T-helper 1 cell treated with Interleukin-12 subunit alpha and Interleukin-12 subunit beta and Interleukin-4 antibody, amounts not matched to agents 30 μg/mL and 1 μg/mL, for 36 hours (primary cell): Measurements from ENCODE around the gene CBX2.

Experiments
- H3K27ac Mint-ChIP-seq: one replicate; pipeline ENCODE4 v1.8.0; 2021; ENCODE audit warnings: mild to moderate bottlenecking, mixed read lengths
- H3K27me3 Mint-ChIP-seq: one replicate; pipeline ENCODE4 v1.8.0; 2021; ENCODE audit warnings: low read depth, mixed read lengths
- H3K36me3 Mint-ChIP-seq: one replicate; pipeline ENCODE4 v1.8.0; 2021; ENCODE audit warnings: low read depth, mixed read lengths
- H3K4me1 Mint-ChIP-seq: one replicate; pipeline ENCODE4 v1.8.0; 2021; ENCODE audit warnings: low read depth, mixed read lengths
- H3K4me3 Mint-ChIP-seq: one replicate; pipeline ENCODE4 v1.8.0; 2021; ENCODE audit warnings: mild to moderate bottlenecking, moderate library complexity, mixed read lengths
- H3K9me3 Mint-ChIP-seq: one replicate; pipeline ENCODE4 v1.8.0; 2021; ENCODE audit warnings: mixed read lengths

CBX2 gene

DNA sequence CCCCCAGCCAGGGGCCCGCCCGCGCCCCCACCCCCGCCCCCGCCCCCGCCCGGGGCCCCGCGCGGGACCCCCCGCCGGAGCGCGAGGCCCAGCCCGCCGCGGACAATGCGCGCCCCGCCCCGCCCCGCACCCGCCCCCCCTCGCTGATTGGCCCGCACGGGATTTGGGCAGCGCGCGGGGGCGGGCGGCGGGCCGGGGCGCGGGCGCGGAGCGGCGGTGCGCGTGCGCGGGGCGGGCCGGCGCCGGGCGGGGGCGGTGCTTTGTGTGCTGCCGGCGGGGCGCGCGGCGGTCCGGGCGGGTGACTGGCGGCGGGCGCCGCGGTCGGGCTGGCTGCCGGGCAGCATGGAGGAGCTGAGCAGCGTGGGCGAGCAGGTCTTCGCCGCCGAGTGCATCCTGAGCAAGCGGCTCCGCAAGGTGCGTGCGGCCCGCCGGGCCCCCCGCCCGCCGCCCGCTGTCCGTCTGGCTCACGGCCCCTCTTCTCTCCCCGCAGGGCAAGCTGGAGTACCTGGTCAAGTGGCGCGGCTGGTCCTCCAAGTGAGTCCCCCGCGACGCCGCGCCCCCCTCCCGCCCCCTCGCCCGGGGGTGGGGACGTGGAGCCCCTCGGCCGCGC is at the start of gene CBX2:
Gene CBX2, plus strand, starts transcription at position 255 of the 610 bp plus-strand sequence. Its CDS starts 88 bp downstream, at position 343.
- no peaks in the 10 kb centered on the region for H3K9me3 Mint-ChIP-seq
- no peaks in the 10 kb centered on the region for H3K36me3 Mint-ChIP-seq
- H3K4me1 Mint-ChIP-seq = peaks cover 16% of the 10 kb centered on the region
- H3K27me3 Mint-ChIP-seq = peaks cover 74% of the 10 kb centered on the region
- peak within 1 kb of the TSS; percentile 79 for H3K4me3 Mint-ChIP-seq
- H3K27ac Mint-ChIP-seq = peak within 1 kb of the TSS; percentile 66

DNA sequence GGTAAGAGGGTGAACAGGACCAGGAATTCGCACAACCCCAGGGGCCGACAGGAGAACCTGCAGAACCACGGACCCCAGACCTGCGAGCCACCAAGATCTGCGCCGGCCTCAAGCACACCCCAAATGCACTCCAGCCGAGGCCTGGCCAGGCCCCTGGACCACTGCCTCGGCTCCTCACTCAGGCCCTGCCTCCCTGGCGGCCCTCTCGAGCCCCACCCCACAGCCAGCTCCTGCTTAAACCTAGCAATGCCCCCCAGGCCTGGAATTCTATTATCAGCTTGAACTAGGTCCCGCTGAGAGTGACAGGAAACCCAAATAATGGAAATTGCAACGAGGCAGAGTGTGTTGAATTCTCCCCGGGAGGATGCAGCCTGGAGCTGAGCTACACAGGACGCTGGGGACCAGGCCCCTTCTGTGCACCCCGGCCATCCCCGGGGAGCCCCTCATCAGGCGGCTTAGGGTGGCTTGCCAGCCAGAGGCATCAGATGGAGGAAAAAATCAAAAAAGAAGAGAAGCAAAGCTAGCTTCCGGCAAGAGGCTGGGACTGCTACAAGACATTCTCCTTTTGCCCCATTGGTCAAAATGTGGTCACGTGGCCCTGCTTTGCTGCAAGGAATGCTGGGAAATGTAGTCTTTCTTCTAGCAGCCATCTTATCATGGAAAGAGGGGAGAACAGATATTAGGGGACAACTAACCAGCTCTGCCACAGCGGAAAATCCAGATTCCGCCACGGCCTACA is 49.6 kb upstream of the CBX2 start:
- H3K27me3 Mint-ChIP-seq = no peaks in the 10 kb centered on the region
- peak overlapping the region; percentile 49 for H3K4me3 Mint-ChIP-seq
- H3K4me1 Mint-ChIP-seq = peaks cover 13% of the 10 kb centered on the region
- peak overlapping the region; percentile 52 for H3K27ac Mint-ChIP-seq
- H3K36me3 Mint-ChIP-seq = no peaks in the 10 kb centered on the region
- H3K9me3 Mint-ChIP-seq = no peaks in the 10 kb centered on the region

DNA sequence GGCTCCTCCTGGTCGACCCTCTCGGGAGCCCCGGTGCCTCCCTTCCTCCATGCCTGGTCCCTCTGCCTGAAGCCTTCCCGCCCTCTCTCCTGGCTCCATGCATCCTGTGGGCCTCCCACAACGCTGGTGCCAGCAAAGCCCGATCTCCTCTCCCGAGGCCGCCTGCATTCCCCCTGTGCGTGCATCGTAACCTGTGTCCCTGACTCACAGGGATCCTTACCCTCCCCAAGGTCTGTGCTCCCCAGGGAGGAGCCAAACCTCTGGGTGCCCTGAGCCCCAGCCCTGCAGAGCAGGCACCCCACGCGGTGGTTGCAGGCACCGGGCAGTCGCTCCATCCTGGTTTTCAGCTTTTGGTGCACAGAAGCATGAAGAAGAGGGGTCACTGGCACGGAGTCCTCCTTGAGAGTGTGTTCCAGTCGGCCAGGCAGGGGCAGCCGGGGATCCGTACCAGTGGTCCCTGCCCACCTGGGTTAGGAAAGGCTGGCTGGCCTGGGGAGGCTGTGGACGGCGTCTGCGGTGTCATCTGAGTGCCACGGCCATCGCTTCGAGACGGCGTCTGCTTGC is 49.0 kb upstream of the CBX2 start:
- Mint-ChIP-seq H3K9me3 (no peaks in the 10 kb centered on the region), H3K4me1 (peaks cover 14% of the 10 kb centered on the region), H3K4me3 (no peak overlapping the region), H3K27ac (no peak overlapping the region), H3K27me3 (no peaks in the 10 kb centered on the region), H3K36me3 (no peaks in the 10 kb centered on the region)

DNA sequence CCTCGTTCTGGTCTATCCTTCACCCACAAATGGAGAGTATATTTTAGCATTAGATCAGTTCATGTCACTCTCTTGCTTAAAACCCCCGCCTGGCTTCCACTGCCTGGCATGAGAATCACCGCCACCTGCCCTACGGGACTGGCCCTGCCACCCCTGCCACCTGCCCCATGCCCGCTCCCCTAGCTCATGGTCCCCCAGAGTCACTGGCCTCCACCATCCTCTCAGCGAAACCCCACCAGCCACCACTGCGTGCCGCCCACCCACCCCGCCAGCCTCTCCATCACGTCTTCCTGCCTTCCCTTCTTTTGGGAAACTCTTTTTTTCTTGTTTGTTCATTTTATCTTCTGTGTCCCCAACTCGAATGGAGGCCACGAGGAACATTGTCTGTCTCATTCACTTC is 48.2 kb upstream of the CBX2 start:
- Mint-ChIP-seq H3K36me3 (no peaks in the 10 kb centered on the region), H3K4me3 (no peak overlapping the region), H3K27ac (no peak overlapping the region)

DNA sequence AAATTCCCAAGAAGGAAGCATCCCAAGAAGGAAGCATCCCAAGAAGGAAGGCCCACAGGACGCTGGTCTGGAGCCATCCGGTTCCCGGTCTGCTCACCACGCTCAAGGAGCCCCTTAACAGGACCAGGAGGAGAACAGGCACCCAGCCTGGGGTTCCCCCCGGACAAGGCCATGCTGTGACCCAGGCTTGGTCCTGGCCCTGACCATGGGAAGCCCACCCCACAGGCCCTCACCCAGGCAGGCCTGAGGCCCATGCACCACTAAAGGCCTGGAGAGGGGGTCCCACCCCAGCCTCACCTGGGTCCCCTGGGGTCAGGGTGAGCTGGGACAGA is 47.5 kb upstream of the CBX2 start:
- Mint-ChIP-seq H3K27ac (no peak overlapping the region), H3K27me3 (no peaks in the 10 kb centered on the region), H3K4me3 (no peak overlapping the region), H3K9me3 (no peaks in the 10 kb centered on the region), H3K36me3 (no peaks in the 10 kb centered on the region), H3K4me1 (peaks cover 14% of the 10 kb centered on the region)

More for the DNA sequence above, 48.2 kb upstream of the CBX2 start:
- Mint-ChIP-seq H3K4me1 (peaks cover 14% of the 10 kb centered on the region), H3K9me3 (no peaks in the 10 kb centered on the region), H3K27me3 (no peaks in the 10 kb centered on the region)

DNA sequence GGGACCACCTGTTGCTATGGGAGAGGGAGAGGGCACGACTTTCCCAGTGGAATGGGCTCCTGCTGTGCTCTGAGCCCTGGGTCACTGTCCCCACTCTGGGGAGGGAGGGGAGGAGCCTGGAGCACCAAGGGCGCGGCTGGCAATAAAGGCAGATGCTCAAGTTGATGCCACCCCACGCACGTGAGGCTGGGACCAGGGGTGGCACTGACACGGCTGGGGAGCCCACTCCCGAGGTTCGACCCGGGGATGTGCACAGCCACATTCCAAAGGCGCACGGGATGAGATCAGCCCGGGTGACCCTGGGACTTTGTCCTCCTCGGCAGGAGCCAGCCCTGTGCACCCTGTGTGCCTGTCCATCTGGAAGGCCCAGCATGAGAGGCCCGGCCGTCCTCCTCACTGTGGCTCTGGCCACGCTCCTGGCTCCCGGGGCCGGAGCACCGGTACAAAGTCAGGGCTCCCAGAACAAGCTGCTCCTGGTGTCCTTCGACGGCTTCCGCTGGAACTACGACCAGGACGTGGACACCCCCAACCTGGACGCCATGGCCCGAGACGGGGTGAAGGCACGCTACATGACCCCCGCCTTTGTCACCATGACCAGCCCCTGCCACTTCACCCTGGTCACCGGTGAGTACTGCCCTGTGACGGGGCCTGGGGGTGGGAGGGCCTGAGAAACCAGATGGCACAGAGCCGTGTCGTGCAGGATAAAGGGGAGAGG is 47.0 kb upstream of the CBX2 start, which contains the start of gene ENPP7:
Gene ENPP7, plus strand, starts transcription at position 175 of the 715 bp plus-strand sequence. Its CDS starts 197 bp downstream, at position 372.
- H3K27ac Mint-ChIP-seq = no peak within 1 kb of the TSS
- no peaks in the 10 kb centered on the region for H3K36me3 Mint-ChIP-seq
- H3K9me3 Mint-ChIP-seq = no peaks in the 10 kb centered on the region
- peaks cover 14% of the 10 kb centered on the region for H3K4me1 Mint-ChIP-seq
- H3K4me3 Mint-ChIP-seq = no peak within 1 kb of the TSS
- H3K27me3 Mint-ChIP-seq = no peaks in the 10 kb centered on the region

DNA sequence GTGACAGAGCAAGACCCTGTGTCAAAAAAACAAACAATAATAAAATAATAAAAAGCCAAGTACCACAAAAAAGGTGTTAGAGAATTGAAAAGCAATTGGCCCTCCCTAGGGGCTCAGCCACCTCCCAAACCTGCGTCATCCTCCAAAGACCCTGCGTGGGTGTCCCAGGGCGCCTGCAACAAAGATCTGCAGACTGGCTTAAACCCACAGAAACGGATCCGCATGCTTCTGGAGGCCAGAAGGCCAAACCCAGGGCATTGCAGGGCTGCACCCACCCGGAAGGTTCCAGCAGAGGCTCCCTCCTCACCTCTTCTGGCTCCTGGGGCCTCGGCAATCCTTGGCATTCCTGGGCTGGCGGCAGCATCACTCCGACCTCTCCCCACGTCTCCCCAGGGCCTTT is 45.7 kb upstream of the CBX2 start:
- no peaks in the 10 kb centered on the region for H3K9me3 Mint-ChIP-seq
- H3K4me3 Mint-ChIP-seq = peak overlapping the region; percentile 53
- peaks cover 14% of the 10 kb centered on the region for H3K4me1 Mint-ChIP-seq
- no peak overlapping the region for H3K27ac Mint-ChIP-seq
- H3K36me3 Mint-ChIP-seq = no peaks in the 10 kb centered on the region
- no peaks in the 10 kb centered on the region for H3K27me3 Mint-ChIP-seq

DNA sequence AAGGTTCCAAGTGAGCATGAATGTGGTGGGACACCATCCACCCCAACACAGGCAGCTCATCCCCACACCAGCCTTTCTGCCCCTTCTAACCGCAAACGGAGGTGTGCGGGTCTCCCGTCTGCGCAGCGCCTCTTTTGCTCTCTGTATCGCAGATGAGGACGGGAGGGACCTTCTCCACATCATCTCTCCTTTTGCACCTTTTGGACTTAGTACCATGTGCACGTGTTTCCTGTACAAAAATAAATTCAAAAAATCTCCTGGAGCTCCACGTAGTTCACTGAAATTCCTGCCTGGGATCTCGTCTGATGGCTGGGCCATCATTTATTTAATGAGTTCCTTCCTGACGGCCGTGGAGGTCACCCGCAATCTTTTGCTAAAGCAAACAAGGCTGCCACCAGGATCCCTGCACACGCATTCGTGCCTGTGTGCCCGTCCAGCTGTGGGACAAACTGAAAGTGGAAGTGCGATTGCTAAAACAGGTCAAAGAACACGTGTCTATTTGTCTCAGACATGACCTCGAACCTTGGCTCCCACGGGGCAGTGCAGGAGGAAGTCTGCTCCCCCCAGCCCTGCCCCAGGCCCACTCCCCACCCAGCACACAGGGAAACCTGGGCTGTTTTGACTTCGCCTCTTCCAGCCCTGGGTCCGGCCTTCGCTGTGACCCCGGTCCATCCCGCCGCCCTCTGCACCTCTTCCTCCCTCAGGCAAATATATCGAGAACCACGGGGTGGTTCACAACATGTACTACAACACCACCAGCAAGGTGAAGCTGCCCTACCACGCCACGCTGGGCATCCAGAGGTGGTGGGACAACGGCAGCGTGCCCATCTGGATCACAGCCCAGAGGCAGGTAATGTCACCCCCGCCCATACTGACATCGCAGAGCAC is 44.9 kb upstream of the CBX2 start:
- no peaks in the 10 kb centered on the region for H3K27me3 Mint-ChIP-seq
- no peaks in the 10 kb centered on the region for H3K36me3 Mint-ChIP-seq
- H3K4me3 Mint-ChIP-seq = peak overlapping the region; percentile 53
- H3K4me1 Mint-ChIP-seq = peaks cover 14% of the 10 kb centered on the region
- H3K9me3 Mint-ChIP-seq = no peaks in the 10 kb centered on the region
- H3K27ac Mint-ChIP-seq = peak overlapping the region; percentile 41

DNA sequence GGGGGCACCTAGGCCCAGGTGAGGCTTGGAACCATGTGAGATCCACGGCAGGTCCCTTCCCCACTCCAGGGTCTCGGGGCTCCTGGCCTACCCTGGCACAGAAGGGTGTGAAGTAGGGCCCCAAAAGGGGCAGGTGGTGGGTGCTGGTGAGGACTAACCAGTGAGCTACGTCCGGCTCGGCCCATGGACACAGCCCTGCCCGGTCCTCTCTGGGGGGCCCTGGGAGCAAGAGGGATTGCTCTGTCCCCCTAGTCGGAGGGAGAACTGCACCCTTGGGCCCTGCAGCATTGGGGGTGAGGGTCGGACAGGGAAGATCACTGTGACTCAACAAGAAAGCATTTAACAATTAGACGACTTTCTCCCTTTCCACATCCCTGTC is 44.3 kb upstream of the CBX2 start:
- H3K4me1 Mint-ChIP-seq = peaks cover 13% of the 10 kb centered on the region
- H3K36me3 Mint-ChIP-seq = no peaks in the 10 kb centered on the region
- peaks cover 2% of the 10 kb centered on the region for H3K27me3 Mint-ChIP-seq
- H3K4me3 Mint-ChIP-seq = no peak overlapping the region
- no peaks in the 10 kb centered on the region for H3K9me3 Mint-ChIP-seq
- H3K27ac Mint-ChIP-seq = peak overlapping the region; percentile 34

DNA sequence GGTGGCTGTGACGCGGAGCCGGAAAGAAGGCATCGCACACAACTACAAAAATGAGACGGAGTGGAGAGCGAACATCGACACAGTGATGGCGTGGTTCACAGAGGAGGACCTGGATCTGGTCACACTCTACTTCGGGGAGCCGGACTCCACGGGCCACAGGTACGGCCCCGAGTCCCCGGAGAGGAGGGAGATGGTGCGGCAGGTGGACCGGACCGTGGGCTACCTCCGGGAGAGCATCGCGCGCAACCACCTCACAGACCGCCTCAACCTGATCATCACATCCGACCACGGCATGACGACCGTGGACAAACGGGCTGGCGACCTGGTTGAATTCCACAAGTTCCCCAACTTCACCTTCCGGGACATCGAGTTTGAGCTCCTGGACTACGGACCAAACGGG is 42.9 kb upstream of the CBX2 start:
- Mint-ChIP-seq H3K9me3 (no peaks in the 10 kb centered on the region), H3K27ac (no peak overlapping the region), H3K27me3 (peaks cover 16% of the 10 kb centered on the region), H3K4me3 (no peak overlapping the region), H3K36me3 (no peaks in the 10 kb centered on the region), H3K4me1 (peaks cover 10% of the 10 kb centered on the region)

DNA sequence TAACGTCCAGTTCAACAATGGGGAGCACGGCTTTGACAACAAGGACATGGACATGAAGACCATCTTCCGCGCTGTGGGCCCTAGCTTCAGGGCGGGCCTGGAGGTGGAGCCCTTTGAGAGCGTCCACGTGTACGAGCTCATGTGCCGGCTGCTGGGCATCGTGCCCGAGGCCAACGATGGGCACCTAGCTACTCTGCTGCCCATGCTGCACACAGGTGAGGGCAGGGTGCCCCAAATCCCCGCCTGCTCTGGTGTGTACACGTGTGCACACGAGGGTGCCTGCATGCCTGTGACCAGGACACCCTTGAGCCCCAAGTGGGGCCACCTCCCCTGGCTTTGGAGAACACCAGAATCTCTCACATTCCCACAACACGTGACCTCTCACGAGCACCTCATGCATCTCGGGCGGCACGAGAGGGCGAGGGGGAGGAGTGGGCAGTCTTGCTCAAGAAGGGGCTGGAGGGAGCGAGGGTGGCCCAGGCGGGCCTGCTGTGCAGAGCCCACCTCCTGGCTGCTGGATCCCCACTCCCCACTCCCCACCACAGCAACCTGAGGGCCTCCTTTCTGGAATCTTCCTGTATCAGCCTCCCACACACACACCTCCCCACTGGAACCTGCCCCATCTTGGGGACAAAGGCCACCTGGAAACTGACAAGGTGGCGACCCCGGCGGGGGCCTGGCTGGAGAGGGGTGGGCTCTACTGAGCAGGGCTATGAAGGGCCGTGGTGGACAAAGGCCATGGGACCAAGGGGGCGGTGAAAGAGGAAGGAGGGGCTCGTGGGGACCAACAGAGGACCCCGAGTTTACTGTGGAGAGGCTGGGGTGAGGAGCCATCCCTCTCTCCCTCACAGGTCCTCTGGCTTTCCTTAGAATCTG is 40.7 kb upstream of the CBX2 start:
- Mint-ChIP-seq H3K27me3 (peaks cover 27% of the 10 kb centered on the region), H3K4me3 (no peak overlapping the region), H3K4me1 (peaks cover 10% of the 10 kb centered on the region), H3K27ac (no peak overlapping the region), H3K36me3 (no peaks in the 10 kb centered on the region), H3K9me3 (no peaks in the 10 kb centered on the region)

DNA sequence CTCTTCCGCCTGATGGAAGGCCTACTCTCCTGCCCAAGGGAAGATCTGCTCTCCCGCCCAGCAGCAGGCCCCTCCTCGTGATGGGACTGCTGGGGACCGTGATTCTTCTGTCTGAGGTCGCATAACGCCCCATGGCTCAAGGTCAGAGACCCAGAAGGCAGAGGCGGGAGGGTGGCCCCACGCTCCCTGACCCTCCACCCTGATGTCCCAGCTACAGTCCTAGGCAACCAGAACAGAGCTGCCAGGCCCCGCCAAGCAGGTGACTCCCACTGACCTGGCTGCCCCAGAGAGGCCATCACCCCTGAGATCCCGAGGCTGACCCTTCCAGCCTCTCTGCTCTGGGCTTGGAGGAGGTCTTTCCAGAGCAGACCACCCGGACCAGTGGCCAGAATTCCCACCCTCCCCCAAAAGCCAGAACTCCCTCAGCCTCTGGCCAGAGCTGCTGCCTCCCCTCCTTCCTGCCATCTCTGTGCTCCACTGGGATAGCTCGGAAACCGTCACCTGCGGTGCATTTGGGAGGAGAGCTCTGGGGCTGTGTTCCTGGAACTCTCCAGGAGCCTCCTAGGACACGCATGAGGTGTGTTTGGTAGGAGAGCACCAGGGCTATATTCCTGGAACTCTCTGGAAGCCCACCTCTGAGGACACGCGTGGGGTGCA is 39.9 kb upstream of the CBX2 start:
- peaks cover 27% of the 10 kb centered on the region for H3K27me3 Mint-ChIP-seq
- H3K4me1 Mint-ChIP-seq = peaks cover 4% of the 10 kb centered on the region
- no peak overlapping the region for H3K4me3 Mint-ChIP-seq
- no peak overlapping the region for H3K27ac Mint-ChIP-seq
- no peaks in the 10 kb centered on the region for H3K9me3 Mint-ChIP-seq
- no peaks in the 10 kb centered on the region for H3K36me3 Mint-ChIP-seq

DNA sequence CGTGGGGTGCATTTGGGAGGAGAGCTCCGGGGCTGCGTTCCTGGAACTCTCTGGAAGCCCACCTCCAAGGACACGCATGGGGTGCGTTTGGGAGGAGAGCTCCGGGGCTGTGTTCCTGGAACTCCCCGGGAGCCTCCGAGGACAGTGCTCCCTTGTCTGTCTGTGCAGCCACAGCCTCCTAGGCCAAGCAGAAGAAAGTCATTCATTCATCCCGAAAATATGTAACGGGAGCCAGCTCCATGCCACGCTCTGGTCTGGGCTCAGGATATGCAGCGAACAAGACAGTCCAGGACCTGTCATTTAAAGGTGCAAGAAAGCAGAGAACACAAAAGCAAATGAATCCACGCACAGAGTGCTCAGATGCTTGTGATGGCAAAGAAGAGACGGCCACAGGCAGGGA is 39.3 kb upstream of the CBX2 start:
- Mint-ChIP-seq H3K27ac (no peak overlapping the region), H3K9me3 (no peaks in the 10 kb centered on the region), H3K27me3 (peaks cover 30% of the 10 kb centered on the region), H3K4me1 (no peaks in the 10 kb centered on the region), H3K4me3 (no peak overlapping the region), H3K36me3 (no peaks in the 10 kb centered on the region)
